HL-60/S4 treated with phorbol 12-myristate 13-acetate at 8.2 ng/mL for 4 days and 3 days (cell line): ENCODE results near the gene TP53RK.
"Not testable (repeated sequence)": the region's sequence is repeated elsewhere in the genome, so short reads cannot be mapped to it uniquely, and the experiment has no call there.

Experiments
- in situ Hi-C: fragments of 300-500 bp; cut with MboI; formaldehyde crosslinking; loops from 2 replicates; pipeline ENCODE4 v1.15.0; 2022; ENCODE audit warnings: low sequenced_read_pairs

The TP53RK gene

DNA sequence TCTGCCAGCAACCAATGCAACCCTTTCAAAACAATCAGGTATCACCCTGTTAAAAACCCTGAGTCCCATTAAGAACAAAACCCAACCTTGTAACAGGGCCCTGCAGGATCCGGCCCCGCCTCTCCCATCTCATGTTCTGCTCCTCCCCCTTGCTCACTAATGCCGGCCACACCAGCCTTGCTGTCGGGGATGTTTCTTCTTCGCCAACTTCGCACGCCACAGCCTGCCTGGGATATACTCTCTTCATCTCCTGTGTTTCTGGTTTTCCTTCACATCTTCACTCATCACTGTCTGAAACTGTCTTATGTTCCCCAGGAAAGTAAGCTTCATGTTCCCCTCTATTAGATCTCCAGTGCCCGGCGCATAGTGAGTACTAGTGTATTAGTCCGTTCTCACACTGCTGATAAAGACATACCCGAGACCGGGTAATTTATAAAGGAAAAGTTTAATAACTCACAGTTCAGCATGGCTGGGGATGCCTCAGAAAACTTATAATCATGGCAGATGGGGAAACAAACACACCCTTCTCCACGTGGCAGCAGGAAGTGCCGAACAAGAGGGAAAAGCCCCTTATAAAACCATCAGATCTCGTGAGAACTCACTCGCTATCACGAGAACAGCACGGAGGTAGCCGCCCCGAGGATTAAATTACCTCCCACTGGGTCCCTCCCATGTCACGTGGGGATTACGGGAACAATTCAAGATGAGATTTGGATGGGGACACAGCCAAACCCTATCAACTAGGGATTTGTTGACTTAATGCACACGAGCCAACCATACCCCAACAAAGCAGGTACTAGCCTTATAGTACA is 5.1 kb downstream of the TP53RK start:
- in situ Hi-C loops: loop anchor here (10.0 kb wide), 1 partner anchor 149 kb away; no protein-coding TSS in a partner anchor

DNA sequence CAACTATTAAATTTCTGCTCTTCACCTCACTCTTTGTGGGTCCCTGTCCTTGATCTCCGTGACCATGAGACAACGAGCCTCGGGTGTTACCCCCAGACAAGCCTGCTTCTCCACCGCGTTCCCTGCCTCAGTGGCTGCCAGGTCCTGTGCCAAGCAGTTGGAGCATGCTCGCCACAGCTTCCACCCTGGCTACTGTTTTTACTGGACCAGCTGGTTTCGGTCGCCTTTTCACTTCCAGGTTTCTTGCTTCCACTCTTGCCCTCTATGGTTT is 5.6 kb downstream of the TP53RK start:
- in situ Hi-C loops: loop anchor here (10.0 kb wide), 1 partner anchor 149 kb away; no protein-coding TSS in a partner anchor

DNA sequence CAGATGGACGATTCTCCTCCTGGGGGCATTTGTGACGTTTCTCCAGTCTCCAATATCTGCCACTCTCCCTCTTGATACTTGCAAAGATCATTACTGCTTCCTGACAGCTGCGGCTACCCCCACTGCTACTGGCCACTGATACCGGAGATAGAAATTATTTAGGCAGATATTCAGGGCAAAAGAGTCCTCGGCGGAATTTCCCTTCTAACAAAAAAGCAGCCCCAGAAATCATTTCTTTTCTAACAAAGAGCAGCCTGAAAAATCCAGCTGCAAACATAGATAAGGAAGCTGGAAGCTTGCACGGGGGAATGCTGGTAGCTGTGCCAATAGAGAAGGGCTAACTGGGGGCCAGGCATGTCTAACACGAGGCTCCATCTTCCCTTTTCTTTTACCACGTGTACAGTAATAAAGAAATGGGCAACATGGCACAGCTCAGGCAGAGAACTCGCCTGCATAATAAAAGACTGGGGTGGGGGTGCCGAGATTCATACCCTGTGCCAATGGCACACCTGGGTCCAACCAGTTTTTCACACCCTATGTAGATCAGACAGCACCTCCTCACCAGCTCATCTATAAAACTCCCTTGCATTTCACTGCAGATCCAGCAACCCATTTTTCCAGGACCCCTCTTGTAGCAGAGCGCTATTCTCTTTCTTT is 6.1 kb downstream of the TP53RK start:
- in situ Hi-C loops: loop anchor here (10.0 kb wide), 1 partner anchor 148 kb away; no protein-coding TSS in a partner anchor

DNA sequence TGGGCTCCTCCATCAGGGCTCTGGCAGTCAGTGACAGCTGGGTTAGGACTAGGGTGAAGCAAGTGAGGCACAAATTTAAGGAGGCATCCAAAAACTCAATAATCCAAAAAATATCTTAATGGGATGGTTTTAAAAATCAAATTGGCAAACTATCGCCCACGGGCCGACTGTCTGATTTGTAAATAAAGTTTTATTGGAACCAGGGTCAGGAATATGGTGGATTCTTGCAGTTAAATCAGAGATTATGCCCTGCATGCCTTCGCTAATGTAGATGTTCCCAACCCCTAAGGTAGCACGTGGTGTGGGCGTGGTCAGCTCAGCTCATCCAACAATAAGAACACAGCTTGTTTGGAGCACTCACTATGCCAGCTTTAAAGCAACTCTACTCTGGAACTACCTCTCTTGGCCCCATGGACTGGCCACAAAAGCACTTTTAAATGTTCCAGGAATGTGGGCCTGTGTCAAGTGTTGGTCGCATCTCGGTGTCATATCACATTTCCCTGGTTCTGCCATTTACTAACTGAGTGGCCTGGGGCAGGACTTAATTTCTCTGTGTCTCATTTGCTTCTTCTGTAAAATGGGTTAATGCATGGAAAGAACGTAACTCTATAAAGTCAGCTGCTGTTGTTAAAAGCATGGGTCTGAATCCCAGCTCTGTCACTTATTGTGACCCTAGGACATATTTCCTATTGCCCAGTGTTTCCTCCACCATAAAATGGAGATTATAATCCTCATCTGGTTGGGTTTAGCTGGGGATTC is 7.0 kb downstream of the TP53RK start:
- in situ Hi-C loops: loop anchor here (10.0 kb wide), 1 partner anchor 147 kb away; no protein-coding TSS in a partner anchor

DNA sequence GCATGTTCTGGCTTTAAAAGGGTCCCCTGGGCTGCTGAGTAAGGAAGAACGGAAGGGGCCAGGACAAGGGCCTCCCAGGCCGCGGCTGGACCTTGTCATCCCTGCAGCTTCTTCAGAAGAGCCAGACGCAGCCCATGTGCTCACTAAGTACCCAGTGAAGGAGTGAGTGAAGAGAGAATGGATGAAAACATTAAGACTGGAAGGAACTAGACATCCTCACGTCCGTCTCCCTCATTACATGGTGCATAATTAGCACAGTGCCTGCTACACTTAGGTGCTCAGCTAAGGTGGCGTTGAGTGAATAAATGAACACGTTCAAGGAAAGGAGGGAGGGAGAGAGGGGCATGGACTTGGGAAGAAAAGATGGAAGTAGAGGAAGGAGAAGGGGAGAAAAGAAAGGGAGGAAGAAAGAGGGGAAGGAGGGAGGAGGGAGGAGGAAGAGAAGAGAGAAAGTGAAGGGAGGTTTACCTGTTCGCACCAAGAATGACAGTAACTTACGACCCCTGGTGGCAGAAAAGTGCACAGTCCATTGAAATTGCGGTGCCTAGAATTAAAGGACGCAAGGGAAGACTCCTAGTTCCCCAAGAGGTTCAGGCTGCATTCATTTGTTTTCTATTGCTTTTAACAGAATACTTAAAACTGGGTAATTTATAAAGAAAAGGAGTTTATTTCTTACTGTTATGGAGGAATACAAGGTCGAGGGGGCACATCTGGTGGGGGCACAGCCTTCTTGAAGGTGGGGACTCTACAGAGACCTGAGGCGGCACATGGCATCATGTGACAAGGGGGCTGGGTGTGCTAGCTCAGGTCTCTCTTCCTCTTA is 8.0 kb downstream of the TP53RK start:
- in situ Hi-C loops: loop anchor here (10.0 kb wide), 1 partner anchor 146 kb away; no protein-coding TSS in a partner anchor

DNA sequence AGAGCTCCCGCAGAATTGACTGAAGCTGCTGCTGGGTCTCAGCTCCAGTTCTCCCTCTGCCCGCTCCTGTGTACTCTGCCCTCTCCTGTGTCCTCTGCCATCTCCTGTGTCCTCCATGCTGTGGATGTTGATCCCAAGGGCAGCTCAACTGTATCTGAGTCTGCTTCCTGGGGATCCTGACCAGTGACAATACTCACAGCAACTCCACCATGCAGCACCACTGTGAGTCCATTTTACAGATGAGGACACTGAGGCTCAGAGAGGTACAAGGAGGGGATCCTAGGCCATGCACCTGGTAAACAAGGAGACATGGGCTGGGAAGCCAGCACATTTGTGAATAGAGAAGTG is 8.6 kb downstream of the TP53RK start:
- in situ Hi-C loops: loop anchor here (10.0 kb wide), 1 partner anchor 146 kb away; no protein-coding TSS in a partner anchor

DNA sequence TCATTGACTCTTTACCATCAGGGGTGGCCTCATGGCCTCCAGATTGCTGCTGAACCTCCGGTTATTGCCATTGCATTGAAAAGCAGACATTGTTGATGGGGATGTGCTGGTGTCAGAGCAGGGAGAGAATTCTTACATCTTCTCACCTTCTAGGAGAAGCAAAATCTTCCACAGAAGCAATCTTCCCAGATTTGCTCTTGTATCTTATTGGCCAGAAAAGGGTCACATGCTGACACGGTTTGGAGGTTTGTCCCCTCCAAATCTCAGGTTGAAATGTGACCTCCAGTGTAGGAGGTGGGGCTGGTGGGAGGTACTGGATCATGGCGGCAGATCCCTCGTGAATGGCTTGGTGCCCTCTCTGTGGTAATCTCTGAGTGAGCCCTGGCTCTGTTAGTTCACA is 10.7 kb downstream of the TP53RK start:
- in situ Hi-C loops: no loop called here

DNA sequence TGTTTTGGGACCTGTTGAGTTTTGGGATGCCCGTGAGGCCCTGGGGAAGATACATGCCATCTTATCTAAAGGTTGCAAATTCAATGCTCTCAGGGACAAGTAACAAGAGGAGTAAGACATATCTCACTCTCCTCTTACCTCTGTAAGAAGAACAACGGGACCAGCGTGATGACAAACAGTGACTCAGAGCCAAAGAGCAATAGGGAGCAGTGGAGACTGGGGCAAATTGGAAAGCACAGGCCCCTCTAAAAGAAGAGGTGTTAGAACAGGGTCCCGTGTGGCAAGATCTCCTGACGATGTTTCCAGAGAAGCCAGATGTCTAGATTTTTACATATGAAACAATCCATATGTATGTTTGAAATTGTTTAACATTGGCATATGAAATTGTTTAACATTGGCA is 11.6 kb downstream of the TP53RK start:
- in situ Hi-C loops: no loop called here

DNA sequence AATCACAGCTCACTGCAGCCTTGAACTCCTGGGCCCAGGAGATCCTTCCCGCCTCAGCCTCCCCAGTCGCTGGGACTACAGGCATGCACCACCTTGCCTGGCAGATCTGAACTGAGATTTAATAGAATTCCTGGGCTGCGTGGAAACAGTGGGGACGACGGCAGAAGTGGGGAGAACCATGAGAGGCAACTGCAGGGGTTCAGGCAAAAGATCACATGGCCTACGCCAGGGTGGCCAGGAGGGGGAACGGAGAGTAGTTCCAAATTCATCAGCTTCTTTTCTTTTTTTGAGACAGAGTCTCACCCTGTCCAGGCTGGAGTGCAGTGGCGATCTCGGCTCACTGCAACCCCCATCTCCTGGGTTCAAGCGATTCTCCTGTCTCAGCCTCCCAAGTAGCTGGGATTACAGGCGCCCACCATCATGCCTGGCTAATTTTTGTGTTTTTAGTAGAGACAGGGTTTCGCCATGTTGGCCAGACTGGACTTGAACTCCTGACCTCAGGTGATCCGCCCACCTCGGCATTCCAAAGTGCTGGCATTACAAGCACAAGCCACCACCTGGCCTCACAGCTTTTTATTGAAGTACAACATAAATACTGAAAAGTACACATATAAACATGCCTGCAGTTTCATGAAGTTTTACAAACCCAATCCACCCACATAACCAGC is 12.5 kb downstream of the TP53RK start:
- in situ Hi-C loops: not testable (repeated sequence)

DNA sequence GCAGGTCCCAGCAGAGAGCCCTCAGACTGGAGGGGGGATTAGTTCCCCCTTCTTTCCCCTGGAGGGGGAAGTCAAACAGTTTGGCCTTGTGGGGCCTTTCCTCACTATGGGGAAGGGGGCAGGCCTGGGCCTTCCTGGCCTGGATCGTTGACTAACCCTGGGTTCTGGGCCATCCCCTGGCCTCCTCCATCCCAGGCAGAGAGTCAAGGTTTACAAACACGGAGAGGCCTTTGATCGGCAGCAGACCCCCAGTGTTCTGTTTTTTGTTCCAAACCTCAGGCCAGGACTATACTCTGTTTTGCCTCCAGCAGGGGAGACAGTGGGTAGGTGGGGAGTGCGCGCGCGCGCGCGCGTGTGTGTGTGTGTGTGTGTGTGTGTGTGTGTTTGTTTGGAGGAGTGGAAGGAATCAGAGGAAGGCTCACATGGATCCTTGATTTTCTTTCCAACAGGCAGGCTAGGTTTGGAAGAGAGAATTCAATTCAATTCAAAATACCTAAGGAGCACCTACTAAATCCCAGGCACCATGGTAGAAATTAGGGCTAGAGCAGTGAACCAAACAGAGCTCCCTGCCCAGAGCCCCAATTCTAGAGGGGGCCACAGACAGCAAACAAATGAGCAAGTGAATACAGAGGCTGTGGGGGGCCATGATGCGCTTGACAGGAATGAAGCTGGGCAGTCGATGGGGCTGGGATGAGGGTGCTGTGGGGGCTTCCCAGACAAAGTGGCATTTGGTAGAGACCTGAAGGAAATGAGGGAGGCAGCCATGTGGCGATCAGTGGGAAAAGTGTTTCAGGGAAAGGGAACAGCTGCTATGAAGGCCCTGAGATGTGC is 14.8 kb downstream of the TP53RK start:
- in situ Hi-C loops: no loop called here

DNA sequence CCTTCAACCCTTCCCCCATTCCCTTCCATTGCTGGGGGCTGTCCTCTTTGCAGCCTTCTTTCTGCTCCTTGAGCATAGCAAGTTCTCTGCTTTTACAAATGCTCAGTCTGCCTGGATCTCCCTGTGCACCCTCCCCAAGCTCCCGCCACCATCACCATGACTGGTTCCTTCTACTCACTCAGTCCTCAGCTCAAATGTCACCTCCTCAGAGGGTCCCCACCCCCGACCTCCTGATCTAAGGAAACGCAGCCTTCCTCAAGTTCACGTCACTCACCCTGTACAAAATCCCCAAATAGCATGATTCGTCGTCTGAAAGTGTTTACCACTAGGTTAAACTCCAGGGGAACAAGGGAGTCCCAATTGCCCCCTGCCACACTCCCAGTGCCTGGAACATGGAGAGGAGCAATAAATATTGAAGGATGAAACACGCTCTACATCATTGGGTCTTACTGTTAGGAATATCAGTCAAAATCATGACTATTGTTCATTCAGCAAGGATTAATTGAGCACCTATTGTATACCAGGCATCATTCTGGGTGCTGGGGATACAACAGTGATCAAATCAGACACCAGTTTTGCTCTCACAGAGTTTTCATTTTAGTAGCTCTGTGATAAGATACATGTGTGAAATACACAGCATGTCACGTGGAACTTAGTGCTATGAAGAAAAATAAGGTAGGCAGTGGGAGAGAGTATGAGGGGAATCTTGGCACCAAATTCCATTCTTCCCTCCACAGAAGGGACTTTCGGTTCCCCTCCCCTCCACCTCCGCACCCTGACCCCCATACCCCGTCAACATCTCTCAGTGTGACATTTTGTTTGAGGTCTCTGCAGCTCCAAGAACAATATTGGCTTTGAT is 15.6 kb downstream of the TP53RK start:
- in situ Hi-C loops: no loop called here

DNA sequence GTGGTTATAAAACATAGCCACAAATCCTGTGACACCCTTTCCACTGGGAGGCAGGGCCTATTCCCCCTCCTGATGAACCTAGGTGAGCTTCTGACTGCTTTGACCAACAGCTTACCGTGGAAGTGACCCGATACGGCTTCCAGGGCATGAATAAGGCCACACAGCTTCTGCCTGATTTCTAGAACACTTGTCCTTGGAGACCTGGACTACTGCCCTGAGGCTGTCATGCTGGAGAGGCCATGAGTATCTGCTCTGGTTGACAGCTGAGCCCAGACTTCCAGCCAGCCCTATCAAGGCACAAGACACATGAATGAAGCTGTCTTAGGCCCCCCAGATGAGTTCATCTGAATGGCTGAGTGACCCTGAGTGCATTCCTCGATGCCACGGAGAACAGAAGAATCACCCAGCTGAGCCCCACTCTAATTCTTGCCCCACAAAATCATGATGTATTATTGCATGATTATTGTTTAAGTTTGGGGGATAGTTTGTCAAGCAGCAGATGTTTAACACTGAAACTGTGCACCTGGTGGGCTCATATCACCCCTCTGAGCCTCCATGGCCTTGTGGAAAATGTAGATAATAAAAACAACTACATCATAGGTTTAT is 16.6 kb downstream of the TP53RK start:
- in situ Hi-C loops: no loop called here

DNA sequence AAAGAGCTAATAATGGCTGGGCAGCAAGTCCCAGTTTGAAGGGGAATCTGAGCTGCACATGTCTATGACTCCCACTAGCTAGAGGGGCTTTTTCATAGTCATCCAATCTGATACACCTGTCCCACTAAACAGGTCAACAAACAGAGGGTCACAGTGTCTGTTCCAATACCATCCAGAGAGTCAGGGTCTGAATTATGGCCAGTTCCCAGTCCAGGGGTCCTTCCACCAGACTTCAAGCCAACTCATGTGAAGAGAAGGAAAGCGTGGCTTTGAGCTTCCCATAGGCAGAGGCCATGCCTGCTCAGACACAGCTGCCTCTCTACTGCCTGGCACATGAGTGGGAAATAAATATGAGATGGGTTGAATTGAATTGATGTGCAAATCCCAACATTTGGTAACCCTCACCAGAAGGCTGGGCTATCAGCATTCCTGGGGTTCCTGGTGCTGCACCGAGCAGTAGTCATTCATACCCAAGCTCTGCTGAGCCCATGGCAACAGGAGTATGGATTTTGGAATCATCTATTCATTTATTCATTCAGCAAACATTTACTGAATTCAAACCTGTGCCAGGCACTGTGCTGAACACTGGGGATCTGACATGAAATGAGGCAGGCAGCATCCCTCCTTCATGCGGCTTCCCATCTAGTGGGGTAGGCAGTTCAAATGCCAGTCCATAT is 17.2 kb downstream of the TP53RK start:
- in situ Hi-C loops: no loop called here

DNA sequence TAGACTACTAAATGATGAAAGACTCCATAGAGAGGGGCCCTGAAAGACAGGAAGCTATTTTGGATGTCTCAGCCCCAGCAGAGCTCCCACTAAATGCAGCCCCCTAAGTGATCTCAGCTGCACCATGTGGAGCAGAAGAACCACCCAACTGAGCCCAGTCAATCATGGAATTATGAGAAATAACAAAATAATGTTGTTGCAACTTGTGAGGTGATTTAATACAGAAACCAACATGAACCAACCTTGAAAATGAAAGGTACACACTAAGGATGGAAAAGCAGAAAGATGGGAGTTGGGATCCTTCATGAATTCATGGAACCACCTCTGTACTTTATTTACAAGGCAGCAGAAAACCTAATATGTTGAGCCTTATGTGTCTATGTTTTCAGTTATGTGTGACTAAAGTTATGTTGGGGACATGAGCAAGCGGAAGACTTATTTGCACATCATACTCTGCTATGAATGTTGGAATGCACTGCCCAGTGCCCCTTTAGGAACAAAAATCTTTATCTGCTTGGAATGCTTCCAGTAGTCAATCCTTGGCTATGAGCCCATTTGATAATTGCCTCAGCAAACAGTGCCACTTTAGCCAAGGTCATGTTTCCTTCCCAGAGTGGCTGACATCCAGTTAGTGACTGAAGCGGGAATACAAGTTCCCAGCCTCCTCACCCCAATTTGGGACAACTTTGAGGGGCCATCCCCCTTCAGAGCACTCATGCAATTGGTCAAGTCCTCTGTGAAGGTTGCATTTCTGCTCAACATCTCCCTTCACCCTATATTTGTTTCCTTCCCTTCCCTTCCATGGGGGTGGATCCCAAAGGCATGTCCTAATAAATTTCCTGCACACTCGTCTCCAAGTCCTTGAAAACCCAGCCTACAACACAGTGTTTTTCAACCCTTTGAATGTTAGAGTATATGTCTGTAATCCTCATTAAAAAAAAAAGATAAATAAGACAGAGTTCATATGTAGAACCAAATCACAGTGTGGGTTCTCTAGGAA is 18.4 kb downstream of the TP53RK start:
- in situ Hi-C loops: no loop called here

DNA sequence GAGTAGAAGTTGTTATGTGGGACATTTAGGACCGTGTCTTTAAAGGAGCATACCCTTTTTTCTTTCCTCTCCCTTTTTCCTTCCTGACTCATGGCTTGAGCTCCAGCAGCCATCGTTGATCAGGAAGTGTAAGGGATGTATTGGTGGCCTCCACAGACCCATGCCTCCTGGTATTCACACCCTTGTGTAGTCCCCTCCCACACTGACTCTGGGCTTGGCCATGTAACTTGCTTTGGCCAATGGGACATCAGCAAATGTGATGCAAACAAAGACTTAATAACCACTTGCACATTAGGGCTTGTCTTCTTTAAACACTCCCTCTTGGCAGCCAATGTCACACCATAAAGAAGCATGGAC is 19.0 kb downstream of the TP53RK start:
- in situ Hi-C loops: no loop called here

DNA sequence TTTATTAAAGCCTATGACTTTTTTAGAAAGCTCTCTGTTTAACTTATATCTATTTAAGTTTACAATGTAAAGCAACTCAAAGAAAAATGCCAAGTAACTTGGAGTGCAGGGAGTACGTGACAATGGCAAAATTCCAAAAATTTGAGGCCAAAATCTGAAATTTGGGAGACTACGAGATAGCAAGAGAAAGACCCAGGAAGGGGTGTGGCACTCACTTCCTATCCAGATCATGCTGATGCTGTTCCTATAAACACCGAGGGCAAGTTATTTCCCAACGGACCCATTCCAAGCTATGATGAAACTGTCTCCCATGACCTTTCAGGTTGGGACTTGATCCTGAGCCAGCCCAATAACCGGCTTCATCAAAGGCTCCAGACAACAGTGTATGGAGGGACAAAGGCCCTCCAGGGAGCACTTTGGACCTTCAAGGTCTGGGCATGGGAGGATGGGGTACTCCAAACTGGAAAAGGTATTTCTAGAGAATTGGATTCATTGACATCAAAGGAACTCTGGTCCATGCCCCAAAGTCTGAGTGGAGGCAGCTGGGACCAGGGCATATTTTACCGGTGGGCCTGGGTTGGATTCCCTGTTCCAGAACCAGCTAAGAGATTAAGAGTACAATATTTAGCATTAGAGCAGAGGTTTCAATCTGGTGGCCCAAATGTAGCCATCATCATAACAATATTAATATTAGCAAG is 22.3 kb downstream of the TP53RK start:
- in situ Hi-C loops: no loop called here
